ENCODE data around the gene SMARCAD1. TPM values are rescaled to one million over a fixed set of nuclear protein-coding genes. Genes with fewer than 3 reads are reported as not detected.
"Not testable (repeated sequence)": the region's sequence is repeated elsewhere in the genome, so short reads cannot be mapped to it uniquely, and the experiment has no call there.

SMARCAD1 gene
- total and polyA plus RNA-seq, 9 donors, result 10.2 to 30.5 (median 20.3) TPM

- Histone ChIP-seq H3K4me1 (ENCODE audit: insufficient read depth) (peaks cover 2% of the 10 kb centered on the region), H3K27me3 (no peaks in the 10 kb centered on the region), H3K27ac (no peak overlapping the region), H3K36me3 (no peaks in the 10 kb centered on the region), H3K9me3 (no peaks in the 10 kb centered on the region), H3K4me3 (no peak overlapping the region)
- WGBS, 3 donors, result 37 to 40% (median 39%) methylated on average over 2 of the region's 2 CpGs
- no peak for DNase-seq
- intact Hi-C loops (cut with DNase I), result no loop called here
- TF ChIP-seq POLR2A (IDR thresholded peaks at IDR 0.05) (no peak), EP300 (IDR thresholded peaks at IDR 0.05) (no peak), CTCF (IDR thresholded peaks at IDR 0.05) (no peak)
These were observed 96.8 kb downstream of the SMARCAD1 start for GRCh38 chr4:94304365-94304971.

GRCh38 chr4:94305466-94306225 lies 98.0 kb downstream of the SMARCAD1 start:
- no peak overlapping the region for H3K4me3 ChIP-seq
- H3K27ac ChIP-seq, result no peak overlapping the region
- H3K27me3 ChIP-seq, result no peaks in the 10 kb centered on the region
- intact Hi-C loops (cut with DNase I), result no loop called here
- no peak for DNase-seq
- TF ChIP-seq POLR2A (IDR thresholded peaks at IDR 0.05), result no peak
- TF ChIP-seq CTCF (IDR thresholded peaks at IDR 0.05), result no peak
- TF ChIP-seq EP300 (IDR thresholded peaks at IDR 0.05), result no peak
- H3K9me3 ChIP-seq, result no peaks in the 10 kb centered on the region
- 78 to 86% (median 84%) methylated on average over 5 of the region's 5 CpGs for WGBS, 3 donors
- peaks cover 2% of the 10 kb centered on the region for H3K4me1 ChIP-seq (ENCODE audit: insufficient read depth)
- no peaks in the 10 kb centered on the region for H3K36me3 ChIP-seq

GRCh38 chr4:94306713-94307112 lies 99.0 kb downstream of the SMARCAD1 start:
- Histone ChIP-seq H3K9me3 (no peaks in the 10 kb centered on the region), H3K36me3 (no peaks in the 10 kb centered on the region), H3K4me1 (ENCODE audit: insufficient read depth) (peaks cover 2% of the 10 kb centered on the region), H3K27me3 (no peaks in the 10 kb centered on the region), H3K27ac (no peak overlapping the region), H3K4me3 (no peak overlapping the region)
- intact Hi-C loops (cut with DNase I), result no loop called here
- 9 to 18% (median 10%) methylated on average over 3 of the region's 3 CpGs for WGBS, 3 donors
- TF ChIP-seq POLR2A (IDR thresholded peaks at IDR 0.05) (no peak), EP300 (IDR thresholded peaks at IDR 0.05) (no peak), CTCF (IDR thresholded peaks at IDR 0.05) (no peak)
- DNase-seq, result no peak

GRCh38 chr4:94307231-94307871 lies 99.7 kb downstream of the SMARCAD1 start:
- H3K27me3 ChIP-seq, result no peaks in the 10 kb centered on the region
- DNase-seq, result no peak
- no peak for TF ChIP-seq CTCF (IDR thresholded peaks at IDR 0.05)
- no peak for TF ChIP-seq POLR2A (IDR thresholded peaks at IDR 0.05)
- no peak for TF ChIP-seq EP300 (IDR thresholded peaks at IDR 0.05)
- H3K9me3 ChIP-seq, result no peaks in the 10 kb centered on the region
- intact Hi-C loops (cut with DNase I), result no loop called here
- WGBS, 3 donors, result 68 to 82% (median 78%) methylated on average over 4 of the region's 4 CpGs
- no peak overlapping the region for H3K27ac ChIP-seq
- no peak overlapping the region for H3K4me3 ChIP-seq
- H3K36me3 ChIP-seq, result no peaks in the 10 kb centered on the region
- peaks cover 2% of the 10 kb centered on the region for H3K4me1 ChIP-seq (ENCODE audit: insufficient read depth)

- H3K4me1 ChIP-seq (ENCODE audit: insufficient read depth); H3K27me3 ChIP-seq; H3K27ac ChIP-seq; intact Hi-C loops (cut with DNase I); H3K36me3 ChIP-seq; H3K4me3 ChIP-seq; H3K9me3 ChIP-seq; DNase-seq: not testable (repeated sequence)
These were observed 112.3 kb downstream of the SMARCAD1 start for GRCh38 chr4:94319927-94320326.

Data from ovary (tissue), 9 donors.